GM18868 (cell line): ENCODE results near the gene VAC14.
"Not testable (repeated sequence)": the region's sequence is repeated elsewhere in the genome, so short reads cannot be mapped to it uniquely, and the experiment has no call there.

Experiments
- ATAC-seq: cut with Tn5 transposase; IDR thresholded peaks from one replicate; pipeline ENCODE4 v1.9.1; 2021; ENCODE audit warnings: mild to moderate bottlenecking, moderate library complexity; ENCODE audit not compliant: unreplicated experiment

The VAC14 gene

DNA sequence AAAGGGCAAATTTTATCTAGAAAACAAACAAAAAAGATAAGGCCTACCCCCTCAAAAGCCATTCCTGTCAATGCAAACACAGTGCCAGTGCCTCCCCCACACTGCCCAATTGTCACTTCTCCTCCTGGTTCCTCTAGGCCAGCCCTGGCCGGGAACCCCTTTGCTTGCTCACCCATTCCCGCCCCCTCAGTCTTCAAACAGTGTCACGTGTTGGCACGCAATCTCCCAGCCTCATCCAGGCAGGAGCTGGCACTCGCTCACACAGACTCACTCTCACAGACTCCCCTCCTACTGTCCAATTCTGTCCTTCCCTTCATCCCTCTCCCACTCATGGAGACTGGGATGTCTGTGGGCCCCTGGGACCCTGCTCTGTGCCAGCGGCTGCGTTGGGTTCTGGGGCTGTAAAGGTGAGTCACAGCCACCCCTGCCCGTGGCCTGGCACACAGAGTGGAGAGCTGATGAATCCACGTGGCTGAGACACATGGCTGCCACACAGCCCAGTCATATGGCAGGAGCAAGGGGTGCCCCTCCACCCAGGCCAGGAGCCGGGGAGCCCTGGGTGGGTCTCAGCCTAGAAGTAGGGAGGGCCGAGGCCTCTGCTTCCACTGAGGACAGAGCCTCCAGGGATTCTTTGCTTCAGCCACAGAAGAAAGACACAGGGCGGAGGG lies 54.8 kb downstream of the VAC14 start:
- ATAC-seq, result no peak

DNA sequence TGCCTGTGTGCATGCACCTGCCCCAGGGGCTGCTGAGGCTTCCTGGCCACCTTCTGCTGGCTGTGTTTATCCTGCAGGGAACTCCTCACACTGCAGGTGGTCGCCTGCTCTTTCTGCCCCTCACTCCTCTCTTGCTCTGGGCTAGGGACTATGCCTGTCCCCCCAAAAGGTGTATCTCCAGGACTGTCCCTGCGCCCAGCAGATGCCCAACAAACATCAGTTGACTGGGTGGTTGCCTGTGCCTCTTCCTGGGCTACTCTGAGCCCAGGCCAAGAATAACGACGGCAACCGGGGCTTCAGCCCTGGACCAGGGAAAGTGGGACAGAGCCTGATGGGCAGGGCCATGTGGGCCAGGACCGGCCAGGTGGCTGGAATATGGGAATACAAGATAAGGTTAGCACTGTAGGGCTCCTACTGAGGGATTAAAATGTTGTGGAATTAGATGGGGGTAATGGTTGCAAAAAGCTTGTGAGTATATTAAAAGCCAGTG lies 55.4 kb downstream of the VAC14 start:
- ATAC-seq, result no peak

DNA sequence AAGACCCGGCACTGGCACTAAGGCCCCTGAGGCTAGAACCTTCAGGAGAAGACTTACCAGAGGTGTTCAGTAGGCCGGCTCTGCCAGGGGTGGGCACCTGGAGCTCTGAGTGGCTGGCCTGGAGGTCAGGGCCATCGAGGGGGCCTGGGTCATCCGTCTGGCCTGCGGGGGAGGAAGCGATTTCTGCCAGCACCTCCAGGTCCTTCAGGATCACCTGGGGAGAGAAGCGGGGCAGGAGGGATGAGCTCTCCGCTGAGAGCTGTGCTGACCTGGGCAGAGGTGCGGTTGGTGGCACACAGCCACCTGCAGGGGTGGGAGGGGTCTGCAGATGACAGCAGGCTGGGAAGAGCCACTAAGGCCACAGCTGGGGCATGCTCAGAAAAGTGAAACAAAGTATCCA lies 56.6 kb downstream of the VAC14 start:
- no peak for ATAC-seq

DNA sequence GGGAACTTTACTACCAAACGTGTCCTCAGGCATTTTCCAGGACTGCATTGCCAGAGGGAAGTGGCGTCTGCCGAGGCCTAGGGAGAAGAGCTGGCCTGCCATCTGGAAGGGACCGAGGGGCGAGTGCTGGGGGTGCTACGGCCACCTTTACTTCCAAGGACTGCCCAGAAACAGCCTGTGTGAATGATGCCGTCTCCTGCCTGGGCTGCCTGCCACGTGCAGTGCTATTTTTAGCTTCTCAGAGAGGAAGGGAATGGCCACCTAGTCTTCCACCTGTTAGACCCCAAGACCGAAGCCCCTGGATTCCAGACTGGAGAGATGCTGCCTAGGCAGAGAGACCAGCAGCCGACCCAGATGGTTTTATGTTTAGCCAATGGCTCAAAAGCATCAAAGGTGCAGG lies 57.2 kb downstream of the VAC14 start:
- no peak for ATAC-seq

DNA sequence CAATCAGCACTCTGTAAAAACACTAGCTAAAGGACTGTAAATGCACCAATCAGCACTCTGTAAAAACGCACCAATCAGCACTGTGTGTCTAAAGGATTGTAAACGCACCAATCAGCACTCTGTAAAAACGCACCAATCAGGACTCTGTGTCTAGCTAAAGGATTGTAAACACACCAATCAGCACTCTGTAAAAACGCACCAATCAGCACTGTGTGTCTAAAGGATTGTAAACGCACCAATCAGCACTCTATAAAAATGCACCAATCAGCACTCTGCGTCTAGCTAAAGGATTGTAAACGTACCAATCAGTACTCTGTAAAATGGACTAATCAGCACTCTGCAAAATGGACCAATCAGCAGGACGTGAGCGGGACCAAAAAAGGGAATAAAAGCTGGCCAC lies 58.0 kb downstream of the VAC14 start:
- ATAC-seq, result not testable (repeated sequence)

DNA sequence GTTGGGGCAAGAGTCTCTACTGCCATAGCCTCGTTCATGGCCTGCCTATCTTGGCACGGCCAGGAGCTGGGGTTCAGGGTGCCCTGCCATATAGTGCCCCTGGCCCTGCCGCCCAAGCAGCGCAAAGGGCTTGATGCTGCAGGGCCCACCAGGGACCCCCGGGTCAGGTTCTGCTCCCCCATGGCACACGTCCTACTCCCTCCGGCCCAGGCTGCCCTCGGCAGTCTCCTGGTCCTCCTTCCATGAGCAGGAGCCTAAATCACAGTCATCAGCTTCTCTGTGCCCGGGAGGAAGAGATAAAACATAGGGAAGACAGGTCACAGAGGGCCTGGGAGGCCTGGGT lies 59.2 kb downstream of the VAC14 start:
- ATAC-seq, result no peak

DNA sequence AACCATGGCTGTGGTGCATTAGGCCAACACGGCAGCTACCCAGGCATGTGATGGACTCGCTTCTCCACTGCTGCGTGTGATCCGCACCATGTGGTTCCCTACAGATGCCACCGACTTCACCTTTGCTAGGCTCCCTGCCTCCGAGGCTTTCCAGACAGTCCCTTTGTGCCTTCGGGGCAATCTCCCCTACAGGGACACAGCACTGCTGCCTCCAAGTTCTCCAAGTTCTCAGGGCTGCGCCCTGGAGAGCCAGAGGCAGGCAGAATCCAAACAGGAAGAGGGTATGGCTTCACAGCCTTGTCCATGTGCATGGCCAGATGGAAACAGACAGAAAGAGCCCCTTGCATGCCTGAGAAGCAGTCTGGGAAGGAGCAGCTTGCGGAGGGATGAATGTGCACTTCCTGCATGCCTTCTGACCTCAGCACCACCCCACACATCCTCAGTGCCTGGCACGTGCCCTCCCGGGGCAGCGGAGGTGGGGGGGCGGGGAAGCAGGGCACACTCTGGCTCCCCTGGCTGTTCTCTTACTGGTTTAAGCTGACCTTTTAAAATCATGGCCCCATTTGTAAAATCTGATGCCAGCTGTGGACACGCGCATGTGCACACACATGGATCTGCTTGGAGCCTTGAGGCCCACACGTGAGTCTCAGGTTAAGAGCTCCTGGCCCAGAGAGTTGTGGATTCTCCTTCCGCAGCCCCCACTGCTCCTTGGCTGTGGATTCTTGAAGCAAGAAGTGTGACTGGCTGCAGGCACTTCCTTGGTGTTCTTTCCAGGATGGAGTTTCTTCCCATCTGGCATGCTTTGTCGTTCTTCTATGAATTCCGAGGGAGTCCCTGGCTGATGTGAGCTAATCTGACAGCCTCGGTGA lies 59.8 kb downstream of the VAC14 start:
- ATAC-seq, result no peak

DNA sequence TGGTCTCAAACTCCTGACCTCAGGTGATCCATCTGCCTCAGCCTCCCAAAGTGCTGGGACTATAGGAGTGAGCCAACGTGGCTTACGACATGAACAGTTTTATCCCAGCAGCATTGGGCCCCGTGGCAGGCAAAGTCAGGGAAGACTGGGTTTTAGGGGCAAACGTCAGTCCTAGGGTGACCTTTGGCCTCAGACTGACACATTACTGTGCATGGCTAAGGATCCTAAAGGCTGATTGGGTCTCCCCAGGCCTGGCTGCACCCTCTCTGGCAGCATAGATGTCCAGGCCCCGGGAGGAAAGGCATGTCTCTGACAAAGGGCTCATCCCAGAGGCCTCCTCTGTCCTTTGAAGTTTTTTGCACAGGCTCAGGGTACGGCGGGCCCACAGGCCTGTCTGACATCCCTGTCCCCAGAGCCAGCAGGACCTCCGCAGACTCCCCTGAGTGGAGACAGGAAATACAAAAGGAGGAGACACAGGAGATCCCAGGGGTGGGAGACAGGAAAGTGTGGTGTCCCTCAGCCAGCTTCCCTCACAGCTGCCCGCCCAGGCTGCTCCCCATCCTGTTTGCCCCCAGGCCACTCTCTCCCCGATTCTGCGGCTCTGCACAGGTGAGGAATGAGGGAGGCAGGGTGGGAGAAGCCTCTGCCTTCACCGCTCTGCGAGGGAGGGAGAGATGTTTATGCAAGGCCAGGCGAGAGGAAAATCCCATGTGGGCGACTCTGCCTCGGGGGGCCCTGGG lies 60.6 kb downstream of the VAC14 start:
- no peak for ATAC-seq

DNA sequence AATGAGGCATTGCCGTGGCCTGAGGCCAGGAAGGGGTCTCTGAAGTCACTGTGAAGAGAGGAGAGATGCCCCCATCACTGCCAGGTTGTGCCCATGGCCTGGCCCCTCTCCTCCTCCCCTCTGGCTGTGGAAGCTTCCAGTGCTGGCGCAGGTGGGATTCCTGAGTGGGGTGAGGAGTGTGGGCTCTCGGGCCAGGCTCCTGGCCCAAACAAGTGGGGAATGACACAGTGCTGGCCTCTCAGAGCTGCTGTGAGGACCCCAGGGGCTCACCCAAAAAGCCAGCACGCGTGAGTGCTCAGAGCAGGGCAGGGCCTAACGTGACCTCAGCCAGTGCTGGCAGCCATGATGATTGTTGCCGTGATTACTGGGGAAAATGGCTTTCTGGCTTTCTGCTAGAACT lies 61.6 kb downstream of the VAC14 start:
- no peak for ATAC-seq

DNA sequence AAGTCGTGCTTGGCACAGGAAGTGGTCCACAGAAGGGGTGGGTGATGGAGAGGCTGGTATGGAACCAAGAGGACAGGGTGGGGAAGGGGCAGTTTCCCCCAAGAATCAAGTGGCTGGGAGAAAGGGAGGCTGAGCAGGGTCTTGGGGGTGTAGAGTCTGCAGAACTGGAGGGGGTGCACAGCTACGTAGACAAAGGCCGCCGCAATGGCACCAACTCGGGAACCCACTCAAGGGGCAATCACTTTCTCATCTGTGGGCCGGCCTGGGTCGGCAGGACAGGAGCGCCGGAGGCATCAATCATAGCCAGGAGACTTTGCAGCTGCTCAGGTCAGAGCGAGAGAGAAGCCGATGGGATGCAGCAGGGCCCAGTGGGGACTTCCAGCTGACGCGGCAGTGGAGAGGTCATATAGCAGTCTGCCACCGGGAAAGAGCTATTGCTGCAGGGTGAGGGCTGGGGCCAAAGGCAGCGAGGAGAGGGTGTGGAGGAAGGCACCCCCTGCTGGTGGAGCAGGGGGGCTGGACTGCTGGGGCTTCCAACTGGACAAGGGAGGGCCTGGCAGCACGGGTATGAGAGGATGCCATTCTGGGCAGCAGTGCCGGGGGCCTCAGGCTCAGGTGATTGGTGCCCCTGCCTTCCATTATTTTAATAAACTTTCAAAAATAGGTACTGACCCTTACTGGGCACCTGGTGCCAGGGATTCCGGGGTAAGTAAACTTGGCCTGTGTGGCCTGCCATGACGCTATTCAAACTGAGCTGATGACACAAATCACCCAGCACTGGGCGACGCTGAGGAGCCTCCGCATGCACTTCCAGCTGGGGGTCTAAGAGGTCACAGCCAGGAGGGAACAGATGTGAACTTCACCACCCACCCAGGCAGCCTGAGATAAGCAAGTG lies 62.6 kb downstream of the VAC14 start:
- no peak for ATAC-seq

DNA sequence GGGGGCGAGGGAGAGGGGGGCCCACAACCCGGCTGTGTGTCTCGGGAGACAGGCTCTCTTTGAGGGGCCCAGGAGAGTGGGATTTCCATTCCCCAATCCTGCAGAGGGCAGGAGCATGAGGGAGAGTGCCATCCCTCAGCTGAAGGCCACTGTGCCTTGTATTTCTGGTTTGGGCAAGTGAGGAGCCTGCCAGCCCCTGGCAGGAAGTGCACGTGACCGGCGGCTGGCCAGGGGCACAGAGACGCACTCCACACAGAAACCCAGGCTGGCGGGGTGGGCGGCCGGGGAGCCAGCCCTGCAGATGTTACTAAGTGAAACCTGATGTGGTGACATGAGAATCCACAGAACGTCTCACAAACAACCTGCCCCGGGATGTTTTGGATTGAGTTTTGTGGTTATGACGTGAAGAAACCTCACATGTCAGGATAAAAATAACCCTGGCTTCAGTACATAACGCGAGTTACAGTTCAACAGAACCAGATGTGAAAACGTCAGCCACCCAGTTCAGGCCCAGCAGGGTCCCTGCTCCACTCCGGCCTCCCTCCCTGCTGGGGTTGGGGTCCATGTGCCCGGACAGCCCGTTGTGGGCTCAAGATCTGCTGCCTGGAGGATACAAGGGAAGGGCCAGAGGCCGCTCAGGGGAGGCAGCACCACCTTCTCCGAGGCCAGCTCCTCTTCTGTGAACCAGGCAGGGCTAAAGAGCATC lies 63.4 kb downstream of the VAC14 start:
- peak; percentile 94 for ATAC-seq

DNA sequence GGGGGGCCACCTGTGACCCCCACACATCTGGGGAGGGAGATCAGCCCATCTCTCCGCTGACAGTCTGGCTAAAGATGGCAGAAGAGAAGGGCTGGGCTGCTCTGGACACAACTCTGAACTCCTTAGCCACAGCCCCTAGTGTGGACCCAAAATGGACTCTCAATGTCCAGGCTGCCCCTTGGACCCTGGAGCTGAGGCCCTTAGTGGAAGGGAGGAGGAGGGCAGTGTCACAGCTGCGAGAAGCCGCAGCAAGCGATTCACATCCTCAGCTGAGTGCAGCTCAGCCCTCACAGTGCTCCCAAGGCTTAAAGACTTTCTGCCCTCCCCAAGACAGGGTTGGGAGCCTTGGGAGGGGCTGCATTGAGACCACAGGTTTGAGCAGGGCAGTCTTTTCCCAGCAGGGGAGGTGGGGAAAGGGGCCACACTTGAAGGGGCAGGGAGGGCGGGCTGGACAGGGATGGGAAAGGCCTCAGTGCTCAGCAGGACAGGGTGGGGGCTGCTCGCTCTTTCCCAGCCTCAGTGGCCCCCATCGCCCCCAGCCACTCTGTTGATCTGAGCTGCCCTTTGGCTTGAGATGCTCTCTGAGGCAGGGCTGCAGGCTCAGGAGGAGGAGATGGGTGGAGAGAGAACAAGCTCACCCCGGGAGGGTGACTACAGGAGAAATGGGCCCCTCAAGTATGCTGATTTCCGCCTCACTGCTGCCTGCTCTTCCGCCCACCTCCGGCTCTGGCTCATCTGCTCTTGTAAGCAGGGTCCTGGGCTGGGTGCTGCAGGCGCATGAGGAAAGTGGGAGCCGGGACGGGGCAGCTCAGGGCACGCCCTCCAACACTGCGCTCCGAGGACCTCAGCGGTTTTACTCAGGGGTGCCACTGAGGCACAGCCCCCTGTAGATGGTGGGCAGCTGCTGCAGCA lies 64.2 kb downstream of the VAC14 start:
- no peak for ATAC-seq

DNA sequence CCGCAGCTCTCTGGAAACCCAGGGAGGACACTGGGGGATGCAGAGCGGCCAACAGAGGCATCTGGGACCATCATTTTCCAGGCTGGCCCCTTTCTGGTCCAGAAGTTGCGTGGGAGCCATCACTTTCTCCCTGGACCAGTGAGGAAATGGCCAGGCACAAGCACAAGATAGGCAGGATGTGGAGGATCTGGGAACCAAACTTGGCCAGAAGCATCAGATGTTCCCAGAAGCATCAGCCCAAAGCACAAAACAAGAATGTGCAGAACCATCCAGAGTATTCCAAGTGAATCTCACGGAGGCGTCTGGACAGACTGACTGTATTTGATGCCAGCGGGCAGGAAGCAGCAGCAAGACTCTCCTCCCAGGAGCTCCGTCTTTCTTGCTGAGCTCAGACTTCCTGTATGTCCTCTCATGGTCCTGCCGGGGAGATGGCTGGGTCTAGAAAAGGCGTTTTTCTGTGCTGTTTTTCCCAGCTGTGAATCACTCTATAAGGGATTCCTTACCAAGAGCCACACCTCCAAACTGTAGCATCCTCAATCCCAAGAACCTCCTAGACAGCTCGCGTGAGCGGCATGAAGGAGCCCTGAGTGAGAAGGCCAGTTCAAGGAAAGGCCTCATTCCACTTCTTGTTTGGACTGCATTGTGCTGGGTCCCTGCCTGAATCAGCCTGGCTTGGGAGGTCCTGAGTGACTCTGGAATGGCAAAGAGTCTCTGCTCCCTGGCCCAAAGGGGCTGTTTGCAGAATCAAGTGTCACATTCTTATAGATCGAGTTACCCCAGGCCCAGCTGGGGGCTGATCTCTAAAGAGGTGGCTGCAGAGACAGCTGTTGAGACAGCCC lies 65.6 kb downstream of the VAC14 start:
- ATAC-seq, result no peak

DNA sequence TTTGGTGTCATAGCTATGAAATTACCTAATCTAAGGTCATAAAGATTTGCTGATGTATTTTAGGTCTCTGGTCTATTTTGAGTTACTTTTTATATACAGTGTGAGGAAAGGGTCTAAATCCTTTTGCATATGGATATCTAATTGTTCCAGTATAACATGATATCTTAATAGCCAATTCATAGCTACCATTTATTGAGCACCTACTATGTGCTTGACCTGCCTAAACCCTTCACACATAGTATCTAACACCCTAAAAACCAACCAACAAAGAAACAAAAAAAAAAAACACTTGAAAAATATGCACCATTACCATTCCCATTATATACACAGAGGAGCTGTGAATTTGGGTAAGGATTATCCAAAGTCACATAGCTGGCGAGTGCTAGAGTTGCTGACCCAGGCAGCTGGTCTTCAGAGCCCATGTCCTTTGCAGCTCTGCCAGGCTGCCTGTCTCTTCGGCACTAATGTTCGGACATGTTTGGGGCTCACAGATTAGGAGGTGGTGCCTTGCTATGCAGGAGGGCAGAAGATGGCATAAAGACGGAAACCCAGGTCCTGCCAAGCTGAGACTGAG lies 66.3 kb downstream of the VAC14 start:
- no peak for ATAC-seq

DNA sequence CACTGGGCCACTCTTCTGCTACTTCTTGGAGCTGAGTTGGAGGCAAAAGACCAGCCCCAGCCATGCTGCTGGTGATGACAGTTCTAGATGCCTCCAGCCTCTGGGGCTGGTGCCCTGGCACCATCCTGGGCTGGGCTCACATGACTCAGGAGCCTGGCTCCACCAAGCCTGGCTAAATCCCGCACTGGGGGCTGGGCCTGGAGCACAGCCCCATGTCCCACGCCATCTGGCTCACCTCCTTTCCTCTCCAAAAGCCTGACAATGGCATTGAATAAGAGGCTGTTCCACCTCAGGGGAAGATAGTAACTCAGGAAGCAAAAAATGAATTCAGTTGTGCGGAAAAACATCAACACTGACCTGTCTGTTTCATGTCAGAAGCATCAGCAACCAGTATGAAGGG lies 70.0 kb downstream of the VAC14 start:
- ATAC-seq, result no peak

DNA sequence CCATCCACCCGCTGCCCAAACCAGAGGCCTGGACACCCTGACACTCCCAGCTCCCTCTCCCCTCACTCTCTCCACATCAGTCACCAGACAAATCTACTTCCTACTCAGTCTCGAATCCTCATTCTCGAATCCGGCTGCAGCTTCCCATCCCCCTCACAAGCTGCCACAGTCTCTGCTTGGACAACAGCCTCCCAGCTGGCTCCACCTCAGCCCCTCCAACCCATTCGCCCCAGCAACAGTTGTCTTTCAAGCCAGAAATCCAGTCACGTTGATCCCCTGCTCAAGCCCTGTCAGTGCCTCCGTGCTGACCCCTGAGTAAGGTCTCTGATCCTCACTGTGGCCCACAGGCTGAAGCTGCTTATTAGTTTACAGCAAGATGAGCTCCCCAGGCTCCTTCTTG lies 70.9 kb downstream of the VAC14 start:
- no peak for ATAC-seq

DNA sequence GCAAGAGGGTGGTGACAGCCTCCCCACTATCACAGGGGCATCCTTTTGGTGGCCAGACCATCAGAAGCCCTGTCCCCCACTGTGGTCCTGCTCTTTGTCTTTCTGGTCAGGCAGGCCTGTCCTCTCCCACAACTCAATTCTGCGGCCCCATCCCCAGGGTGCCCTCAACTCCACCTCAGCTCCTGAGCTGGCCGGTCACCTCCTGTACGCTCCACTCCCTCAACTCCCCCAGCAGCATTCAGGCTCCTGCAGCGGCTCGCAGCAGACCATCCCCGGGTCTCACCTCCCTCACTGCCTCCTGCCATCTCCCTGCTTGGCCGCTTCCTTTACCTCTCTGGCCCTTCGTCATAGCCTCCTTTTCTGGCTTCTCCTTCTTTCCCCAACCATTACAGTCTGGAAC lies 71.7 kb downstream of the VAC14 start:
- no peak for ATAC-seq

DNA sequence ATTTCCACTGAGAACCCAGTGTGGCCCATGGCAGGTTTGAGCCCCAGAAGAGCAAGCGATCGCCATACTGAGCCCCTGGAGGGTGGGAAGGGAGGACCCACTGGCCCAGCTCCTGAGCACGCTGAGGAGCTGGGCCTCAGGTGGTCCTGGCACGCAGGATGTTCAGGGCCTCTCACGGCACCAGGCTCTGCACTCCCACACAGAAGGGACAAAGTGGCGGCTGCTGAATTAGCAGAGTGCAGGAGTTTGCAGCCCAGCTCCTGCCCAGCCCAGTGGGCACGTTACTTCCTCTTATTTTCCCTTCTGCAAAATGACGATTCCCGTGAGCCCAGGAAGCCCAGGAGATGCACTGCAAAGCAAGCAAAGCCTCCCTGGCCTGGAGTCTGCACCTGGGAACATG lies 72.8 kb downstream of the VAC14 start:
- no peak for ATAC-seq
